Measurements from ENCODE around the gene HAVCR2.

DNA sequence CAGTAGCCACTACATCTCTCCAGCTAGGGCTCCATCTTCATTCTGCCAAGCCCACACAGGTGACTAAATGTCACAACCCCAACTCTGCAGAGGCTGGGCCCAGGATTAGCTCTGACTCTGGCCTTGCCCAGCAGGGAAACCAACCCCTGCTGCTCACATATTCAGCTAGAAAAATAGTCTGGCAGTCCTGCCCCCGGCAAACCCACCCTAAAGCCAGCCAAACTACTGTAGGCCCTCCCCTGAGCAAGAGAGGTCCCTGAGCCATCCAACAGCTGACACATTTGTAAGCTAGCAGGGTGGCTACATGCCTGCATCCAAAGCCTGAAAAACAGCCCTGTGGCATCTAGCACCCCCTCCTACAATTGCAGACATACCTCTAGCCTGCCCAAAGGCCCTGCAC lies 11.3 kb upstream of the HAVCR2 start:
- TF ChIP-seq, protein P1, sequence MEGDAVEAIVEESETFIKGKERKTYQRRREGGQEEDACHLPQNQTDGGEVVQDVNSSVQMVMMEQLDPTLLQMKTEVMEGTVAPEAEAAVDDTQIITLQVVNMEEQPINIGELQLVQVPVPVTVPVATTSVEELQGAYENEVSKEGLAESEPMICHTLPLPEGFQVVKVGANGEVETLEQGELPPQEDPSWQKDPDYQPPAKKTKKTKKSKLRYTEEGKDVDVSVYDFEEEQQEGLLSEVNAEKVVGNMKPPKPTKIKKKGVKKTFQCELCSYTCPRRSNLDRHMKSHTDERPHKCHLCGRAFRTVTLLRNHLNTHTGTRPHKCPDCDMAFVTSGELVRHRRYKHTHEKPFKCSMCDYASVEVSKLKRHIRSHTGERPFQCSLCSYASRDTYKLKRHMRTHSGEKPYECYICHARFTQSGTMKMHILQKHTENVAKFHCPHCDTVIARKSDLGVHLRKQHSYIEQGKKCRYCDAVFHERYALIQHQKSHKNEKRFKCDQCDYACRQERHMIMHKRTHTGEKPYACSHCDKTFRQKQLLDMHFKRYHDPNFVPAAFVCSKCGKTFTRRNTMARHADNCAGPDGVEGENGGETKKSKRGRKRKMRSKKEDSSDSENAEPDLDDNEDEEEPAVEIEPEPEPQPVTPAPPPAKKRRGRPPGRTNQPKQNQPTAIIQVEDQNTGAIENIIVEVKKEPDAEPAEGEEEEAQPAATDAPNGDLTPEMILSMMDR (conservative IDR thresholded peaks at IDR 0.05): no peak
- TF ChIP-seq EZH2 (IDR thresholded peaks at IDR 0.05; ENCODE audit: low read depth): no peak
